SK-MEL-5 (cell line): ENCODE measurements around the gene DNAJC4. TPM values are rescaled to one million over a fixed set of nuclear protein-coding genes. Genes with fewer than 3 reads are reported as not detected.
A peak's percentile ranks its signal among the peaks of the same experiment; 100 is the strongest.

ENCODE experiments used
- DNase-seq: peaks from one replicate; pipeline ENCODE4 v3.0.0-alpha.2; 2016; ENCODE audit warnings: low read depth, low spot score
- in situ Hi-C: cut with HindIII; loops from 2 replicates; pipeline ENCODE4 v1.10.0; 2016; ENCODE audit warnings: low sequenced_read_pairs, high pct_unique_total_duplicates, low pct_unique_long_range_greater_than_20kb
- total RNA-seq: library from RNA; depleted of rRNA; stranded (reverse); fragments of >200 nt; shearing (Covaris generic); gene quantifications from 2 replicates; pipeline ENCODE4 v1.2.3, GENCODE V29; 2014

DNAJC4 gene
- total RNA-seq, 1 experiment from 2014 or later, result 6.5 TPM

DNA sequence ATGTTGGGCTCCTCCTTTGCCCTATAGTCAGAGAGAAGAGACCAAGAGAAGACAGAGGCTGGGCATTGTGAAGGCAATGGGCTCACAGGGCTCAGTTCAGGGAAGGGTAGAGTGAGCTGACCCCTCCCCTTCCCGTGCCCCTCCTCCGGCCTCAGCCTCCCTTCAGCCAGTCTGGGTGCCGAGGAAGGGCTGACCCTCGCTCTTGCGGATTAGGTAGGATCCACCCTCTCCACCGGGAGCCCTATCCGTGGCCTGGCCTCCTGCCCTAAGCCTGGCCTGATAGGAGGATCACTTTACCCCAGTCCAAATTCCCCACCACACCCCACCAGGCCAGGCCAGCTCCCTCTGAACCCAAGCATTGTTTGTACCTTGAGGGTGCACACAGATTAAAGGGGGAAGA is 18.2 kb downstream of the DNAJC4 start:
- no peak for DNase-seq
- in situ Hi-C loops, result no loop called here

DNA sequence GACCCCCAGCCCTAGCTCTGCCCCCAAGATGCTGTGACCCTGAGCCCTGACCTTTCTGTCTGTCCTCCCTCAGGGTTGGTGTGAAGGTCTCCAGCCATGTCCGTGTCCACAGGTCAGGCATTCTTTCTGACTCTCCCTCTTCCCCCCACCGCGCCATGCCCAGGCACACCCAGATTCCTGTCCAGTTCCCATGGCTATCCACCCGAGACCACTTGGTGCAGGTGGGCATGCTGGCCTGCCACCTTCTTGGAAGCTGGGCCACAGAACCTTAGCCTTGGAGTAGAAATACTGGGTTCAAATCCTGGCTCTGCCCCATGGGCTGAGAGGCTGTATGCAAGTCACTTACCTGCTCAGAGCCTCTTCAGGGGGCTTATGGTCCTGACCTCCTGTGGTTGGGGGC is 18.7 kb downstream of the DNAJC4 start:
- no peak for DNase-seq
- in situ Hi-C loops, result no loop called here

DNA sequence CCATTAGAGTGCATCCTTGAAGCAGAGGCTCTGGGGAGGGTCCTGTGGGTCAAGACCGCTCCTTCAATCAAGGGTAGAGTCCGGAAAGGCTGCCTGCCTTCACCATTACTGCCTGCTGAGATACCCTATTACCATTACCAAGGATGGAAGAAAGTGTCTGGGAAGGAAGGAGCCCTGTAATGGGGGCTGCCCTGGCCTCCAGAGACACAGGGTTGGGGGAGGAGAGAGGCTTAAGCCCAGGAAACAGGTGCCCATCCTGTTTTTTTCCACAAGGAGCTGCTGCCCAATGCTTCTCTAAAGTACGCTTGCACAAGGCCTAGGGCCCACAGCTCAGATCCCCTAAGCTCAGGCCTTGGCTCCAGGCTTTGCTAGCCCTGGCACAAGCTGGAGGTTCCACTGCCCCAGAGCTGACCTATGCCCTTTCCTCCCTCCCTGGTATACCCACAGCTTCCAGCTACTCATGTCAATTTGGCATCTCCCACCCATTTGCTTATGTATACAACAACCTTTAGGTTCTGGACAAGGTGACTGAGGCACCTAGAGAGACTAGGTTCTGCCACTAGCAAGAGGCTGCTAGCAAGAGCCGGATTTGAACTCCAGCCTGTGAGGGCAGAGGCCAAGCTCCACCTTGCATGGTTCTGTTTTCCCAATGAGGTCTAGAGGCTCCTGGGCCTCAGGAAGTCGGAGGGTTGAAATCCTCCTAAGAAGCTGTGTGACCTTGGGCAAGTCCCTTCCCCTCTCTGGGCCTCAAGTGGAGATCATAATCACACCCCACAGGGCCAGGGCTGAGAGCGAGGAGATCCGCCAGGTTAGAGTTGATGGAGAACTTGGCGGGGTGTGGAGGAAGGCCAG is 19.4 kb downstream of the DNAJC4 start:
- in situ Hi-C loops, result no loop called here

DNA sequence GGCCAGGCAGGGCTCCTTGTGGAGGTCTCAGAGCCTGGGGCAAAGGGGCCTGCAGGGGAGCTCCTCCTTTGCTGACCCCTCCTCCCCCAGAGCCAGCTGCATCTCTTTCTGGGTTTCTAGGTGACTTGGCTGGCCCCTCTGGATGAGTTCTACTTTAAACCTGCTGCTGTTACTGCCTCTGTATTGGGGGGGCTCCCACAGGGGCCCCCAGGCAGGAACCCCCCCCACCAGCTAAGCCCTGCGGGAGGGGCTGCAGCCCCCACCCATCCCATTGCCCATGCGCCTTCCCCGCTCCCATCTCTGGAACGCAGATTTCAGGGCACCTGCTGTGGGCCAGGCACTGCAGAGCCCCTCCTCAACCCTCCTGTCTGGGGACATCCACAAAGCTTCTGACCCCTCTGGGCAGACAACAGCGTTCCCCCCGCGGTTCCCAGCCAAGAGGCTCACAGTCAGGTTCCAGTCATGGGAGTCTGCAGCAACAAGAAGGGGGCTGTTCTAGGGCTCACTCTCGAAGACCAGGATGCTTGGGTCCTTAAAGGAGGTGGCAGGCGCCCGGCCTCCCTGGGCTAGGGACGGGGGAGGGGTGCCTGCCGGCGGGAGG is 20.2 kb downstream of the DNAJC4 start:
- DNase-seq, result no peak
- in situ Hi-C loops, result no loop called here

More for the DNA sequence above, 19.4 kb downstream of the DNAJC4 start:
- no peak for DNase-seq

DNA sequence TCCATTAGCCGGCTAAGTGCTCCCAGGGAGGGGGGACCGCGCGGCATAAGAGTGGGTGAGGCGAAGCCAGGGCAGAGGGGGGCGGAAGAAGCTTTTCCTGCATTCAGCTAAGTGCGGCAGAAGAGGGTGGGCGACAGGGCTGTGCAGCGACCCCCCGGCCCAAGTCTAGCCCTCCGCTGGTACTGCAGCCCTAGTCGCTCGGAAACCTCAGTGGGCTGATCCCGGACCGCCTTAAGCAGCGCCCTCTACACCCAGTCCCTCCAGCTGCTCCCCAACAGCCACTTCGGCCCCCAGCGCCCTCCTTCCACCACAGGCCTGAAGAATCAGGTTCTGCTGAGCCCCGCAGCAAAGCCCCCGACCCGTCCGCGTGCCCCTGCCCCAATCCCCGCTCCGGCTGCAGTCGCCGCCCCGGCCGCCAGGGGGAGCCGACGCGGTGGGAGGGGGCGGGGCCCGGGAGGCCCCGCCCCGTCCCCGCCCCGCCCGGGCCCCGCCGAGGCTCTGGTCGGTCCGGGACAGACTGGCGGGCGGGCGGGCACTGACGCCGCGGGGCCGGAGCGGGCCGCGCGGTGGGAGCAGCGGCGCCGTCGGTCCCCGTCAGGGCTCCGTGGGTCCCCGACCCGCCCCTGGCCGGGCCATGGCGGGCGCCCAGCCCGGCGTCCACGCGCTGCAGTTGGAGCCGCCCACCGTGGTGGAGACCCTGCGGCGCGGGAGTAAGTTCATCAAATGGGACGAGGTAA is 20.8 kb downstream of the DNAJC4 start, which contains the start of gene PLCB3:
TSS of gene PLCB3 (plus strand) at position 515 of the 737 bp plus-strand sequence. CDS start at position 635, 120 bp downstream.
- in situ Hi-C loops, result no loop called here

DNA sequence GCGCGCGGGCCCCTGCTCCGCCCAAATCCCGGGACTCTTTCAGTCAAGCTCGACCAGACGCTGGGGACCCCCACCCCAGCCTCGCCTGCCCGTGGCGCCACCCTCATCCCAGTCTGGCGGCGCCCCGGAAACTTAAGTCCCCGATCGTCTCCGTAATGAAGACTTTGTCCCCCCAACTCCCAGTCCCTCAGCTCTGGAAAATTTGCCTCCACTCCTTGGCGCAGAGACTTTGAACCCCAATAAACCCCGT is 21.3 kb downstream of the DNAJC4 start:
- in situ Hi-C loops, result no loop called here
- no peak for DNase-seq

More for the DNA sequence above, 20.8 kb downstream of the DNAJC4 start, which contains the start of gene PLCB3:
- DNase-seq, result no peak

DNA sequence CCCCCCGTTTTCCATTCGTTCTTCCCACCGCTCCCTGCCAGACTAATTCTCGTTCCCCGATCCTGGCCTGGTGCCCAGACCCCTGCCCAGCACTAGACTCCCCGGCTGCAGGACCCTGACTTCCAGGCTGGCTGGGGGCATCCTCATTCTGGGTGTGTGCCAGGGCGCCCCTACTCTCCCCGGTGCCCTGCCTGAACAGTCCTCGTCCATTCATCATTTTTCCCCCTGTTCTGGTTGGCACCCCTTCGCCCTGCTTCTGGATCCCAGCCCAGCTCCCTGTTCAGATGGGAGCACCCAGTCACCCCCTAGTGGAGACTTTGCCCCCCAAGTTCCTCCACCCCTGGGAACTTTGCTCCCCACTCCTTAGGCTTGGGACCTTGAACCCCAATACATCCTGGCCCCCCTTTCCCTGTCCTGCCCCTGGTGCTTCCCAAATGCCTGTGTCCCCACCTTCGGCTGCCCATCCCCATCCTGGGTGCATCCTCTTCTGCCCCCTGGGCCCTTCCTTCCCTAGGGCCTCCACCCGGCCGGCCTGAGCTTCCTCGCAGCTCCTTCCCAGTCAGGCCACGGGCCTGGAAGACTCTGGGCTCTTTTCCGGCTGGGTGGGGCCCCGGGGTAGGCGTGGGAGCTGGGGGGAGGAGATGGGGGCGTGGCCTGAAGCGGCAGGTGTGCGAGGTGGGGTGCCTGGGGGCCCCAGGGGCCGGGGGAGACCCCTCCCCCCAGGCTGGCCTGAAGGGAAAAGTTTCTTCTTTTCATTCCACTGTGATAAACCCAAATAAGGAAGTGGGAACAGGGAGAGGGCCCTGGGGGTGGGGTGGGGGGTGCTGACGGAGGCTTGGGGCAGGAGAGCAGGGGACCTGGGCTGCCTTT is 21.9 kb downstream of the DNAJC4 start:
- DNase-seq, result peak; percentile 50
- in situ Hi-C loops, result no loop called here

DNA sequence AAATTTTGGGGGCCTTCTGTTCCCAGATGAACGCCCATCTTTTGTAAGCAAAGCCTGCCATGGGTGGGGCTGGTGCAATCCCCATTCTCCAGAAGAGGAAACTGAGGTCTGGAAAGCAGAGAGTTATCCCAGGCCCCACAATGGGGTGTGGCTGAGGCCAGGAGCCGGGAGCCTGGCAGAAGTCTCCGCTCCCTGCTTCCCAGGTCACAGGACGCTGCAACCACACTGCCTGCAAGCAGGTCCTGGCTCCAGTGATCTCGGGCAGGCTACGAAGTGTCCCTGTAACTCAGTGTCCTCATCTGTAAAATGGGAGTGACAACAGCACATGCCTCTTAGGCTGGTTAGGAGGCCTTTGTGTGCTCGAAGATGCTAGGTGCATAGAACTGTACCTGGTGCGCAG is 22.7 kb downstream of the DNAJC4 start:
- no peak for DNase-seq
- in situ Hi-C loops, result no loop called here

DNA sequence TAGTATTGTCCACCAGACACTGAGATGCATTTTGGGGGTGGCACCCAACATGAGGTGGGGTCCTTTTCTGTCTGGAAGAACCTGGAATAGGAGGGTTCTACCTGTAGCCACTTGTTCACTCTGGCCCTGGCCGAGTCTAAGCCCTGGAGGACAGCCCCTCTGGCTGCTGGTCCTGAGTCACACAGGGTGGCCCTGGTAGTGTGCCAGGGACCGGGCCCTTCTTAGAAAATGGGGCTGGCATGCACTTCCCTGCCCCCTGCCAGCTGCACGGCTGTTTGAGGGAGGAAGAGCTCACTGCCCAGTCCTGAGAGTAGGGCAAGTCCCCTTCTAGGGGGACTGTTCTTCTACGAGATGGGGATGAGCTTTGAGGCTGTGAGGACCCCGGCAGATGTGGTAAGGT is 23.1 kb downstream of the DNAJC4 start:
- in situ Hi-C loops, result no loop called here
- DNase-seq, result no peak

DNA sequence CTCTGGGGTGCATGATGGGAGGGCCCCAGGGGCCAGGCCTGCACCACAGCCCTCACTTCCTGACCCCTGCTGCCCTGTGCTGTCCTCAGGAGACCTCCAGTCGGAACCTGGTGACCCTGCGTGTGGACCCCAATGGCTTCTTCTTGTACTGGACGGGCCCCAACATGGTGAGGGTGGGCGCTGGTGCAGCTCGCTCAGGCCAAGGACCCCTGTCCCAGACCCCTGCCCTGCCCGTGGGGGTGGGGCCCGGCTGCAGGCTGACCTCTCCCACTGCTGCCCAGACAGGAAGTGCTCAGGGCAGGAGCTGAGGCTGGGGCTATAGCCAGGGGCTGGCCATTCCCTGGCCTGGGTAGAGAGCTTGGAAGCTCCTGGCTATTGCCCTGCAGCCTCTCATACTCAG is 24.0 kb downstream of the DNAJC4 start:
- no peak for DNase-seq
- in situ Hi-C loops, result no loop called here

DNA sequence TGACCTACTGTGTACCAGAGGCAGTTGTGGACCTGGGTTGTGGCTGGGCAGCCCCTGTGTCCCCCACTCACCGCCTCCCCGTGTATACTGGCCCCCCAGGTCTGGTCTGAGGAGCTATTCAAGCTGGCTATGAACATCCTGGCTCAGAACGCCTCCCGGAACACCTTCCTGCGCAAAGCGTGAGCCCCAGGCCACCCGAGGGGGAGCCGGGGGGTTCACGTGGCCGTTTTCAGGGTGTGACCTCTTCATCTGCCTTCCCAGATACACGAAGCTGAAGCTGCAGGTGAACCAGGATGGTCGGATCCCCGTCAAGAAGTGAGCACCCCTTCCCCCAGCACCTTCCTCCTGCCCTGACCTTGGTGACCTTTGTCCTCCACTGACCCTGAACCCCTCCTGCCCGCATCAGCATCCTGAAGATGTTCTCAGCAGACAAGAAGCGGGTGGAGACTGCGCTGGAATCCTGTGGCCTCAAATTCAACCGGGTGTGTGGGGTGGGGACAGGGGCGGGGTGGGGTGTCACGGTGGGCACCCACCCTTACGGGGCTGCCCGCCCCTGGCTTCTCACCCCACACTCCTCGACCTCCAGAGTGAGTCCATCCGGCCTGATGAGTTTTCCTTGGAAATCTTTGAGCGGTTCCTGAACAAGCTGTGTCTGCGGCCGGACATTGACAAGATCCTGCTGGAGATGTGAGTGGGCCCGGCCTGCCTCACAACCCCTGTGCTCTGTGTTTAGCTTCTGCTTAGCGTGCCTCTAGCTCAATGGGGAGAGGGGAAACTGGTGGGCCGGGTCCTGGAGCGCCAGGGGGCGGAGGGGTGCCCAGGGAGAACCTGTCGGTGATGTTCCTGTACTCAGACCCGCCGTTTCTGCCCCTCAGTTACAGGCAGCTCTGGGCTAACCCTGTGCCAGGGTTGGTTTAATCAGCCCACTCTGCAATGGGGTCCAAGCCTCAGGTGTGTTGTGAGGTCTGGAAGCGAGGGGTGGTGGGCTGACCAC is 25.1 kb downstream of the DNAJC4 start:
- in situ Hi-C loops, result no loop called here

DNA sequence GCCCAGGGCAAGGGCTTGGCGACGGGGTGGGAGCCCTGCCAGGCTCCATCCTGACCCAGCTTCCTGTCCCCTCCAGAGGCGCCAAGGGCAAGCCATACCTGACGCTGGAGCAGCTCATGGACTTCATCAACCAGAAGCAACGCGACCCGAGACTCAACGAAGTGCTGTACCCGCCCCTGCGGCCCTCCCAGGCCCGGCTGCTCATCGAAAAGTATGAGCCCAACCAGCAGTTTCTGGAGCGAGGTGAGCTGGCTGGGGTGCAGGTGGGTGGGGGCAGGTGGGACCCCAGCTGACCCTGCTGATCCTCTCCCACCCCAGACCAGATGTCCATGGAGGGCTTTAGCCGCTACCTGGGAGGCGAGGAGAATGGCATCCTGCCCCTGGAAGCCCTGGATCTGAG is 26.0 kb downstream of the DNAJC4 start:
- no peak for DNase-seq
- in situ Hi-C loops, result no loop called here

More for the DNA sequence above, 25.1 kb downstream of the DNAJC4 start:
- DNase-seq, result no peak

DNA sequence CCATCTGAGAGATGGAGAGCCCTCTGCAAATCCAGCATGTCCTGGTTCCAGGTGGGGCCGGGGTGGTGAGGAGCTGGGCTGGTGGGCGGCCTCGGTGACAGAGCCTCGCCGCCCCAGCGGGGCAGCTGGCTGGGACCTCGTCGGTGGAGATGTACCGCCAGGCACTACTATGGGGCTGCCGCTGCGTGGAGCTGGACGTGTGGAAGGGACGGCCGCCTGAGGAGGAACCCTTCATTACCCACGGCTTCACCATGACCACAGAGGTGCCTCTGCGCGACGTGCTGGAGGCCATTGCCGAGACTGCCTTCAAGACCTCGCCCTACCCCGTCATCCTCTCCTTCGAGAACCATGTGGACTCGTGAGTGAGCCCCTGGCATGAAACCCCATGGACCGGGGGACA is 28.0 kb downstream of the DNAJC4 start:
- in situ Hi-C loops, result no loop called here
- no peak for DNase-seq

DNA sequence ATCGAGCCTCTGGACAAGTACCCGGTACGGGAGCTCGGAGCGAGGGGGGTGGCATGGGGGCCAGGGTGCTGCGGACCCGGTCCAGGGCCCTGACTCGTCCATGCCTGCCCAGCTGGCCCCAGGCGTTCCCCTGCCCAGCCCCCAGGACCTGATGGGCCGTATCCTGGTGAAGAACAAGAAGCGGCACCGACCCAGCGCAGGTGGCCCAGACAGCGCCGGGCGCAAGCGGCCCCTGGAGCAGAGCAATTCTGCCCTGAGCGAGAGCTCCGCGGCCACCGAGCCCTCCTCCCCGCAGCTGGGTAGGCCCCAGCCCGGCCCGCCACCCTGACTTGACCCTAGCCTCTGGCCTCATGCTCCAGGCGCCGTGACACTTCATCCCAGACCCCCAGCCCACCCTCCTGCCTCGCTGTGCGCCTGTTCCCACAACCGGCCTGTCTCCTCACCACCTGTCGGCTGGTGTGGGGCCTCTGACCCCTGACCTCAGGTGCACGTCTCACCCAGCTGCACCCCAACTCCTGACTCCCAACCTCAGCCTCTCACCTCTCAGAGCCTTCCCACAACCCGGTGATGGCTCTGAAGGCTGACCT is 28.7 kb downstream of the DNAJC4 start:
- no peak for DNase-seq

DNA sequence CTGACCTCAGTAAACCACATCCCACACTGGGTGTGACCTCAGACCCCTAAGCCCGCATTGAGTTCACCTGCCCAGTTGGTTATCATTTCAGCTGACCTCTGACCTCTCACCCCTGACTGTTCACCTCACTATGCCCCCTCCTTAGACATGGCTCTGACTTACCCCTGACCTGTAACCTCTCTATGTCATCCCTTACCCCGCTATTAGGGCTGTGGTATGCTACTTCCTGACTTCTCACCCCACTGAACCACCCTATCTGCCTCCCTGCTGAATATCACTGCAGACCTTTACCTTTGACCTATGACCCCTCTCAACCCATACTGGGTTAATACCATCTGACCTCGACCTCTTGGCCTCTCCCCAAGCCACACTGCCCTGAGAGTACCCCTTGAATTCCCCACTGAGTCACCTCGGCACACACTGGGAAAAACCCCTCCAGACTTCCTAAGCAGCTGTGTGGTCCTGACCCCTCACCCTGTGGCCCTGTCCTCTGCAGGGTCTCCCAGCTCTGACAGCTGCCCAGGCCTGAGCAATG is 29.3 kb downstream of the DNAJC4 start:
- no peak for DNase-seq
- in situ Hi-C loops, result no loop called here

More for the DNA sequence above, 28.7 kb downstream of the DNAJC4 start:
- in situ Hi-C loops, result no loop called here

DNA sequence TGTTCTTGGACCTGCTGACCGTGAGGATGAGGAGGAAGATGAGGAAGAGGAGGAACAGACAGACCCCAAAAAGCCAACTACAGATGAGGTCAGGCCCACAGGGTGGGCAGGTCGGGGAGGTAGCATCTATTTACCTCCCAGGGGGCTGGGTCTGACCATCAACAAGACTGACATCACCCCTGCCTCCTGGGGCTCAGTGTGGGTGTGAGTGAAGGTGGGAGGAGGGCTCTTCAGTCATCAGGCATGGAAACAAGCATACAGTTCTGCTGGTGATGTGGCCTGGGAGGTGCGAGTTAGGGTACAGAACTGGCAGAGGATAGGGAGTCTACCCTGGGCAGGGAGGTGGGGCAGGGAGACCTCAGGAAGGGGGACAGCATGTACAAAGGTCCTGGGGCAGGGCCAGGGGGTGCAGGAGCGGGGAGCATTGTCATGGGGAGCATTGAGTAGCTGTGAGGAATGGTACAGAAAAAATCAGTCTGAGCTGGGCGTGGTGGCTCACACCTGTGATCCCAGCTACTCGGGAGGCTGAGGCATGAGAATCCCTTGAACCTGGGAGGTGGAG is 29.9 kb downstream of the DNAJC4 start:
- no peak for DNase-seq
- in situ Hi-C loops, result no loop called here
